ENCODE measurements around the gene TARBP2.
A peak's percentile ranks its signal among the peaks of the same experiment; 100 is the strongest.
"Not testable (repeated sequence)": the region's sequence is repeated elsewhere in the genome, so short reads cannot be mapped to it uniquely, and the experiment has no call there.

TARBP2 gene

GRCh38 chr12:53532524-53533445 lies 31.7 kb downstream of the TARBP2 start:
- DNase-seq (ENCODE audit: low read depth): no peak
- no peak for TF ChIP-seq CTCF (IDR thresholded peaks at IDR 0.05; ENCODE audit: control insufficient read depth, insufficient read depth, low read depth, low read length, missing control alignments)
- no peak overlapping the region for H3K4me3 ChIP-seq (ENCODE audit: control insufficient read depth, low read depth, low read length)

GRCh38 chr12:53533471-53533870 lies 32.4 kb downstream of the TARBP2 start:
- DNase-seq (ENCODE audit: low read depth): no peak
- TF ChIP-seq CTCF (IDR thresholded peaks at IDR 0.05; ENCODE audit: control insufficient read depth, insufficient read depth, low read depth, low read length, missing control alignments): no peak
- H3K4me3 ChIP-seq (ENCODE audit: control insufficient read depth, low read depth, low read length): no peak overlapping the region

GRCh38 chr12:53536962-53537361 lies 35.9 kb downstream of the TARBP2 start:
- no peak overlapping the region for H3K4me3 ChIP-seq (ENCODE audit: control insufficient read depth, low read depth, low read length)
- no peak for DNase-seq (ENCODE audit: low read depth)
- no peak for TF ChIP-seq CTCF (IDR thresholded peaks at IDR 0.05; ENCODE audit: control insufficient read depth, insufficient read depth, low read depth, low read length, missing control alignments)

GRCh38 chr12:53538209-53538689 lies 37.2 kb downstream of the TARBP2 start:
- DNase-seq (ENCODE audit: low read depth): peak; percentile 84
- TF ChIP-seq CTCF (IDR thresholded peaks at IDR 0.05; ENCODE audit: control insufficient read depth, insufficient read depth, low read depth, low read length, missing control alignments): no peak
- no peak overlapping the region for H3K4me3 ChIP-seq (ENCODE audit: control insufficient read depth, low read depth, low read length)

GRCh38 chr12:53539526-53539925 lies 38.4 kb downstream of the TARBP2 start:
- H3K4me3 ChIP-seq (ENCODE audit: control insufficient read depth, low read depth, low read length): no peak overlapping the region
- no peak for DNase-seq (ENCODE audit: low read depth)
- no peak for TF ChIP-seq CTCF (IDR thresholded peaks at IDR 0.05; ENCODE audit: control insufficient read depth, insufficient read depth, low read depth, low read length, missing control alignments)

GRCh38 chr12:53543539-53543938 lies 42.5 kb downstream of the TARBP2 start:
- TF ChIP-seq CTCF (IDR thresholded peaks at IDR 0.05; ENCODE audit: control insufficient read depth, insufficient read depth, low read depth, low read length, missing control alignments): peak; percentile 92
- DNase-seq (ENCODE audit: low read depth): peak; percentile 46
- no peak overlapping the region for H3K4me3 ChIP-seq (ENCODE audit: control insufficient read depth, low read depth, low read length)

- H3K4me3 ChIP-seq (ENCODE audit: control insufficient read depth, low read depth, low read length); DNase-seq (ENCODE audit: low read depth): not testable (repeated sequence)
Measured at GRCh38 chr12:53548354-53548753, 47.3 kb downstream of the TARBP2 start.

- not testable (repeated sequence) for DNase-seq (ENCODE audit: low read depth); H3K4me3 ChIP-seq (ENCODE audit: control insufficient read depth, low read depth, low read length)
Measured at GRCh38 chr12:53550131-53550530, 49.0 kb downstream of the TARBP2 start.
